GF-D8 (cell line): ENCODE data around the gene GTF2IRD1.

ENCODE experiments used
- DNase-seq: peaks from one replicate; lab custom pipeline; 2025; lab: John Stamatoyannopoulos, UW

Gene GTF2IRD1

DNA sequence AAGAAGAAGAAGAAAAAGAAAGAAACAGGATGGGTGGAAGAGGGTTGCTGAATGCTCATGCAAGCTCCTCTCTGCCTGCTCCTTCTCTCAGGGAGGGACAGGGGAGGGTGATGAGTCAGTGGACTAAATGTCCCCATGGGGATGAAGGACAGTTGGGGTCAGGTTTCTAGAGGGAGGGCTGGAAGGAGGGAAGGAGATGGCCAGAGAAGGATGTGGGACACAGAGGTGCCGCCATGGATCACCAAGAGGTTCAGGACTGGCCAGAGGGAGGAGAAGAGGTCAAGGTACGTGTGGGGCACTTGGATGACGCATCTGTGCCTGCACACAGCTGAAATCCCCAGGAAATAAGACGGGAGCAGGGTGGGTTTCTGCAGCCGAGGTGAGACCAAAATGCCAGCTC is 115.0 kb downstream of the GTF2IRD1 start:
- DNase-seq = no peak

- DNase-seq = peak; percentile 14
Measured at GRCh38 chr7:74569501-74570075, 115.9 kb downstream of the GTF2IRD1 start.

DNA sequence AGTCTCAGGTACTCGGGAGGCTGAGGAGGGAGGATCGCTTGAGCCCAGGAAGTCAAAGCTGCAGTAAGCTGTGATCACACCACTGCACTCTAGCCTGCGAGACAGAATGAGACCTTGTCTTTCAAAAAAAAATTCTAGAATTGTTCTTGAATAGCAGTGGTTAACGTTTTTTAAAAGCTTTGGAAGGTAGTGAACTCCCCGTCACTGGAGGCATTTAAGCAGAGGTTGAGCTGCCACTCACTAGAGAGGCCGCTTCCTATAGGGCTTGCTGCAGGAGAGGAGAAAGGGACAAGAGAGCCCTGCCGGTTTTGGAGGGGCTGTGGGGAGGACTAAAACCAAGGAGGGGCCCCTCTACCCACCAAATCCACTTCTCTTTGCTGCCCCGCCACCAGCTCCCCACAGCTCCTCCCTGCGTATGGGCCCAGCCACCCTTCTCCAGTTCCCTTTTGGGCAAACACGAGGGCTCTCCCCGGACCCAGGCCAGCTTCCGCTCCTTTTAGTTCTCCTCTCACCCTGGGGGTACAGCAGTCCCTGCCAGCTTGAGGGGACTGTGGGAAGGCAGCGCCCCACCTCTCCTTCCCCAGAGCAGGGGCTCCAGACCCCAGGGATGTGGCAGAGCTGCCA is 116.9 kb downstream of the GTF2IRD1 start:
- no peak for DNase-seq

DNA sequence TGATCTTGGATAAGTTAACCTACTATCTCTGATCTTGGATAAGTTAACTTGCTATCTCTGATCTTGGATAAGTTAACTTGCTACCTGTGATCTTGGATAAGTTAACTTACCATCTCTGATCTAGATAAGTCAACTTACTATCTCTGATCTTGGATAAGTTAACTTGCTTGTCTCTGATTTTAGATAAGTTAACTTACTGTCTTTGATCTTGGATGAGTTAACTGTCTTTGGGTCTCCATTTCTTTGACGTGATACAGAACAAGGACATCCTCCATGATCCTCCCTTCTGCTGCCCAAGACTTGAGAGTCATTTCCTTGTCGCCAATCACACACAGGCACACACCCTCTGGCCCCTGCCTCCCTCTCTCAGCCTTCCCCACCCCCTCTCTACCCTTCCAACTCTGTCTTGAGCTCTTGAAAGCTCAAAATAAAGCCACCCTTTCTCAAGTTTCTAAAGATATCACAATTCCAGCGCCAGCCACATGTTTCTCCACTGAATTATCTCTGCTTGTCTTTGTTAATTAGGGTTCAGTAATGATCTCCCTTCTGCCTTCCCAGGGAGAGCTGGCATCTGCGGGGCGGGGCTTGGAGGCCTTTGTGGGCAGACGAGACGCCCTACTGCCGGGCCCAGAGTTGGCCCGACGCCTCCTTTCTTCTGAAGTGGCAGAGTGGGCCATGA is 118.7 kb downstream of the GTF2IRD1 start:
- DNase-seq = no peak

- DNase-seq = no peak
Measured at GRCh38 chr7:74573512-74573911, 119.8 kb downstream of the GTF2IRD1 start.

- no peak for DNase-seq
Measured at GRCh38 chr7:74575083-74575784, 121.5 kb downstream of the GTF2IRD1 start.

- no peak for DNase-seq
Measured at GRCh38 chr7:74575811-74576210, 122.1 kb downstream of the GTF2IRD1 start.

DNA sequence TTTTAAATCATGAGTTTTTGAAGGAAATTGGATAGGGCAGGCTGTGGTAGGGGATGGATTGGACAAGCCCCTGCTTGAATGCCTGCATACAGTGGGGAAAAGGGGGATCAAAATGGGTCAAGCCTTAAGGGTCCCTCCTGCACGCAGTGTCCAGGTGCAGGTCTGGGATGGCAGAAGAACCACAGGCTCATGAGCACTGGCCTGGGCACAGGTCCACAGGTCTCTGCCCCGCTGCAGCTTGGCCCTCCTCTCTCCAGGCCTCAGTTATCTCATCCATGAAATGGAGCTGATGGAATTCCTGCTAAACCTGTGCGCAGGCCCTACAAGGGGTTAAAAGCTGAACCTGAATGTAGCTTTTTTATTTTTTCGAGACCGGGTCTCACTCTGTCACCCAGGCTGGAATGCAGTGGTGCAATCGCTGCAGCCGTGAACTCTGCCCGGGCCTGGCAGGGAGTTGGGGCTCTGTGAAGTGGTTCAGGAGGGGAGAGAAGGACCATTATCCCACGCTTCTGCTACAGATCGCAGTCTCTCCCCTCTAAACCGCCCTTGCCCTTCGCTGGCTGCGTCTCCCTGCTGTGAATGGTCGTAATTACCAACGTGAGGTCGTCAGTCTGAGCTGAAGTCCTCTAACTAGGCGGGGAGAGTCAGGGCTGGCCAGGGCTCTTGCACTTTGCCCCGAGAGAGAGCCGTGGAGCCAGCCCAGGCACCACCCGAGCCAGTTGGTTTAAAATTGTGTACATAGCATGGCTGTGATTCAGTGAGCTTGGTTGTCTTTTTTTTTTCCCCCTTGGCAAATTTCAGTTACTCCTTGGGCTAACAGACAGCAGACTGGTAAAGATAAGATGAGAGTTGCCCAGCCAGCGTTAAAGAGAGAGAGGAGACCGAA is 126.3 kb downstream of the GTF2IRD1 start:
- DNase-seq = no peak

GRCh38 chr7:74581916-74582440 is 128.3 kb downstream of the GTF2IRD1 start:
- no peak for DNase-seq

- no peak for DNase-seq
Measured at GRCh38 chr7:74582447-74583039, 128.8 kb downstream of the GTF2IRD1 start.

- DNase-seq = no peak
Measured at GRCh38 chr7:74583630-74584029, 129.9 kb downstream of the GTF2IRD1 start.

GRCh38 chr7:74584160-74584954 is 130.7 kb downstream of the GTF2IRD1 start:
- DNase-seq = no peak

GRCh38 chr7:74585844-74586243 is 132.1 kb downstream of the GTF2IRD1 start:
- no peak for DNase-seq

DNA sequence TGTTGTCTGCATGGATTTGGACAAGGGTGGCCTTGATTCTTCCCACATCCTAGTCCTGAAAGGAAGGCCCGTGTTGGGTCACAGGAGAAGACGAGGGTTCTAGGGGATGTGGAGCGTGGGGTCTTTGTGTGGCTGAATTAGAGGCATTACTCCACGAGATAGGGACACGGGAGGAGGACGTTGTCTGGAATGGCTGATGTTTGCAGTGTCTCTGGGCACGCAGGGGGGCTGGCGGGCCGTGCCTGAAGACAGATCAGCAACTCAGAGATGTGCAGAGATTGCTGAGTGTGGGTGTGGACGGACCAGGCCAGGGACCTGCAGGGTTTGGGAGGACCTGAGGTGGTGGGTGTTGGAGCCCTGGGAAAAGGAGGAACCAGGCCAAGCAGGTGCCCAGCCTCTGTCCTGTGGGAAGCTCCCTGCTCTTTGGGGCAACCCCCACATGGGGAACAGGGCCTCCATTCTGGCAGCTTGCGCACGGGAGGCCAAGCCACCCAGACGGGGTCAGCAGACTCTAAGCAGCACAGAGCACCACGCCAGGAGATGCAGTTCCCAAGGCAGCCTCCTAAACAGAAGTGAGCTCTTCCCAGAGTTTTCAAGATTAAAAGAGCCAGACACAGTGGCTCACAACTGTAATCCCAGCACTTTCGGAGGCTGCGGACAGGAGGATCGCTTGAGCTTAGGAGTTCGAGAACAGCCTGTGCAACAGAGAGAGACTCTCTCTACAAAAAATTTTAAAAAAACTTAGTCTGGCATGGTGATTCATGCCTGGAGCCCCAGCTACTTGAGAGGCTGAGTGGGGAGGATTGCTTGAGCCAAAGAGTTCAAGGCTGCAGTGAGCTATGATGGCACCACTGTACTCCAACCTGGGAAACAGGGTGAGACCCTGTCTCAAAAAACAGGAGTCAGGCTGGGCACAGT is 132.8 kb downstream of the GTF2IRD1 start:
- DNase-seq = no peak

- no peak for DNase-seq
Measured at GRCh38 chr7:74587435-74588126, 133.9 kb downstream of the GTF2IRD1 start.

- no peak for DNase-seq
Measured at GRCh38 chr7:74590813-74591212, 137.1 kb downstream of the GTF2IRD1 start.

- no peak for DNase-seq
Measured at GRCh38 chr7:74598558-74598957, 144.9 kb downstream of the GTF2IRD1 start.

GRCh38 chr7:74599244-74599643 is 145.5 kb downstream of the GTF2IRD1 start:
- no peak for DNase-seq
